Activated T-cell treated with anti-CD3 and anti-CD28 coated beads, Interleukin-2, amount 50 U/mL, for 4 hours (primary cell): ENCODE measurements around the gene HOXA11. TPM values are rescaled to one million over a fixed set of nuclear protein-coding genes. Genes with fewer than 3 reads are reported as not detected.

Experiments
- ATAC-seq, 2 donors: fragments of 200-7000 bp; cut with Tn5 transposase; one replicate each; pipeline ENCODE4 v1.10.0; 2021
- DNase-seq: peaks from one replicate; pipeline ENCODE4 v3.0.0-alpha.2; 2020
- H3K27me3 Mint-ChIP-seq: one replicate; pipeline ENCODE4 v1.8.0; 2021; ENCODE audit warnings: low read depth, mixed read lengths
- H3K36me3 Mint-ChIP-seq: one replicate; pipeline ENCODE4 v1.8.0; 2022; ENCODE audit warnings: mixed read lengths; ENCODE audit not compliant: insufficient read depth
- H3K4me1 Mint-ChIP-seq: one replicate; pipeline ENCODE4 v1.8.0; 2021; ENCODE audit warnings: low read depth, mixed read lengths
- H3K4me3 Mint-ChIP-seq: one replicate; pipeline ENCODE4 v1.8.0; 2021; ENCODE audit warnings: mild to moderate bottlenecking, moderate library complexity, mixed read lengths
- H3K9me3 Mint-ChIP-seq: one replicate; pipeline ENCODE4 v1.8.0; 2021; ENCODE audit warnings: mixed read lengths
- total RNA-seq, 3 donors: library from RNA; stranded (reverse); gene quantifications; one replicate each; pipeline ENCODE4 v1.2.1, GENCODE V29; 2021

Gene HOXA11
- total RNA-seq, 3 donors from 2014 or later: not detected

DNA sequence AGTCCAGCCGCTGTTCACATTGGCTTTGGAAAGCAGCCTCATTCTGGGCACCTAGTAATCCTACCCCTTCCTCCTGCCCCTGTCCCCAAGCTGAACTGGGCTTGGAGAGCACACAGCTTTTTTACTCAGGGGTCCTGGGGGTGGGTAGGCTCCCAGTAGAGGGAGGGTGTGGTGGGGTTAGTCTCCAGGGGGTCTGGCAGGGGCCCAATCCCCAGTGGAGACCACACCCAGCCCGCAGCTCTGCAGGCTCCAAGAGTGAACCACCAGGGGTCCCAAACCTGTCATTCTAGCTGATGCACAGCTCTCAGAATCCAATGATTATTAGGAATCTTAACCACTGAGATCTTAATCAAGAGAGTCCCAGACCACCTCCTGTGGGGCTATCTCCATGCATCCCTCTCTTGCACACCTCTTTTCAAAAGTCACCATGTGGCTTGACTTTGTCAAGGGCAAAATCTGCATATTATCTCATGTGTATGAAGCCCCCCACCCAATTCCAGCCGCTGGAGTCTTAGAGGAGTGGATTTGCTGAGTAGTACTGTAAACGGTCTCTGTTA, 2.7 kb downstream of the HOXA11 start:
- H3K36me3 Mint-ChIP-seq: no peaks in the 10 kb centered on the region
- peaks cover 30% of the 10 kb centered on the region for H3K4me1 Mint-ChIP-seq
- ATAC-seq: no peak
- no peak for DNase-seq
- H3K9me3 Mint-ChIP-seq: no peaks in the 10 kb centered on the region
- peaks cover 82% of the 10 kb centered on the region for H3K27me3 Mint-ChIP-seq
- no peak overlapping the region for H3K4me3 Mint-ChIP-seq

DNA sequence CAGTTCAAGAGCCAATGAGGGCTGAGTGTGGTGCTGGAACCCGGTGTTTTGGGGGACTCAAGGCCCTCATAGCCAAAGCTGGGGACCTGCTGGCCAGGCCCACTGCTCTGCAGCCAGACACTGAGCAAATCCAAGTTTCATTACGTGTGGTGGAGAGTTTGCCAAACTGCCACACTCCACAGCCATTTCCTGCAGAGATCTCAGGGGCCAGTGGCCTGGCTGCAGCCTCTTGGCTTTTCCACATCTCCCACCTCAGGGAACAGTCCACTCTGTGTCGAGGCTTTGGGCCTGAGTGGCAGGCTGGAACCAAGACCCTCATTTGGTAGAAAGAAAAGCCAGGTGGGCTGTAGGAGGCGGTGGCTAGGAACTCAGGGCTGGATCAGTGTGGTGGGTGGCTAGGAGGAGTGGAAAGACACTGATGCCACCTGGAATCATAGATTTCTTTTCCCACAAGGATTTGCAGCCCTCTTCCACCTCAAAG, 3.2 kb downstream of the HOXA11 start:
- Mint-ChIP-seq H3K36me3 (no peaks in the 10 kb centered on the region), H3K4me3 (no peak overlapping the region), H3K9me3 (no peaks in the 10 kb centered on the region), H3K4me1 (peaks cover 28% of the 10 kb centered on the region), H3K27me3 (peaks cover 81% of the 10 kb centered on the region)
- DNase-seq: no peak
- ATAC-seq: no peak

GRCh38 chr7:27180431-27181420, 4.3 kb downstream of the HOXA11 start:
- H3K4me1 Mint-ChIP-seq: peaks cover 22% of the 10 kb centered on the region
- H3K9me3 Mint-ChIP-seq: no peaks in the 10 kb centered on the region
- no peak for ATAC-seq
- no peak overlapping the region for H3K4me3 Mint-ChIP-seq
- no peaks in the 10 kb centered on the region for H3K36me3 Mint-ChIP-seq
- peaks cover 81% of the 10 kb centered on the region for H3K27me3 Mint-ChIP-seq
- DNase-seq: no peak

GRCh38 chr7:27179503-27180430, 5.3 kb downstream of the HOXA11 start:
- peak overlapping the region; percentile 0 for H3K4me3 Mint-ChIP-seq
- peaks cover 16% of the 10 kb centered on the region for H3K4me1 Mint-ChIP-seq
- H3K27me3 Mint-ChIP-seq: peaks cover 80% of the 10 kb centered on the region
- no peaks in the 10 kb centered on the region for H3K9me3 Mint-ChIP-seq
- ATAC-seq: peak; percentile 68 to 70
- peak; percentile 55 for DNase-seq
- H3K36me3 Mint-ChIP-seq: no peaks in the 10 kb centered on the region

- Mint-ChIP-seq H3K27me3 (peaks cover 80% of the 10 kb centered on the region), H3K4me1 (peaks cover 11% of the 10 kb centered on the region), H3K4me3 (no peak overlapping the region), H3K36me3 (no peaks in the 10 kb centered on the region), H3K9me3 (no peaks in the 10 kb centered on the region)
- DNase-seq (no peak), ATAC-seq (no peak)
Observed at GRCh38 chr7:27179030-27179429, 6.0 kb downstream of the HOXA11 start.

DNA sequence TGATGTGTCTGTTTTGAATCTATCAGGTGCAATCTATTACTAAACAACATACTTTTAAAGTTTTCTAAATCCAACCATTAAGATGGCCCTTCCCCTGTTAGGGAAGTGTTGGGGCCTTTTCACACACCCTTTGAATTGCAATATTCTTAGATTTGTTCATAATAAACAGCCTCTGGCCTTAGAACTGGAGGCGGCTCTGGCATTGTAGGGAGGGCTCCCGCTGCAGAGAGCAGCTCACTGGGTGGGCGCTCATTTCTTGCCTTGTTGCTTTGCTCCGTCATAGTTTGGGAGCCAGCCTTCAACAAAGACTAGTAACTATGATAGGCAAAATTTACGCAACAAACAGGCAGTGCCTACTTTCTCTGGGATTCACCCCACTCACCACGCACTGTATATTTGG, 6.7 kb downstream of the HOXA11 start:
- peaks cover 74% of the 10 kb centered on the region for H3K27me3 Mint-ChIP-seq
- no peak for ATAC-seq
- no peak for DNase-seq
- H3K9me3 Mint-ChIP-seq: no peaks in the 10 kb centered on the region
- H3K4me1 Mint-ChIP-seq: peaks cover 7% of the 10 kb centered on the region
- H3K4me3 Mint-ChIP-seq: no peak overlapping the region
- H3K36me3 Mint-ChIP-seq: no peaks in the 10 kb centered on the region

DNA sequence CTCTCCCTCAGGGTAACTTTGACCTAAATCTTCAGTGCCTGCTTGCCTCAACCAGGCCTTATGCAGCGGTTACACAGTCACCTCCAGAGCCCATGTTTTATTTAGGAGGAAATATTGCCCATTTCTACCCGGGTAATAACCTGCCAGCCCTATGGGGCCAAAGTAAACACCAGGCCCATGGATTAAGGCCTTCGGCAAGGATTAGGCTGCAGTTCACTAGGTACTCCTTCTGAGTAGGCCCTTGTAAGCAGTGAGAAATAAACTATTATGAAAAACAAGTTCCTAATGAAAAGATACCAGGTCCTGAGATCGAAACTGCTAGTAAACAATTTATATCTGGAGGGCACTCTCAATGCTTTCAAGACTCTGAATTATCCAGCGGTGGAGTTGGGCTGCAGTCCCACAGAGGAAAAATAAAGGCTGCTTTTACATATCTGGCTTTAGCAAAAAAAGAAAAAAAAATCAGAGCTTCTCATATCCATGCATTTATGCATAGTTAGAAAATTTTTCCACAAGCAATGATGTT, 7.2 kb downstream of the HOXA11 start:
- Mint-ChIP-seq H3K27me3 (peaks cover 72% of the 10 kb centered on the region), H3K36me3 (no peaks in the 10 kb centered on the region), H3K4me1 (peaks cover 7% of the 10 kb centered on the region), H3K4me3 (no peak overlapping the region), H3K9me3 (no peaks in the 10 kb centered on the region)
- ATAC-seq: no peak
- no peak for DNase-seq

- DNase-seq (no peak), ATAC-seq (no peak)
- Mint-ChIP-seq H3K36me3 (no peaks in the 10 kb centered on the region), H3K4me3 (no peak overlapping the region), H3K27me3 (peaks cover 69% of the 10 kb centered on the region), H3K9me3 (no peaks in the 10 kb centered on the region), H3K4me1 (peaks cover 9% of the 10 kb centered on the region)
Observed at GRCh38 chr7:27176962-27177794, 7.9 kb downstream of the HOXA11 start.

DNA sequence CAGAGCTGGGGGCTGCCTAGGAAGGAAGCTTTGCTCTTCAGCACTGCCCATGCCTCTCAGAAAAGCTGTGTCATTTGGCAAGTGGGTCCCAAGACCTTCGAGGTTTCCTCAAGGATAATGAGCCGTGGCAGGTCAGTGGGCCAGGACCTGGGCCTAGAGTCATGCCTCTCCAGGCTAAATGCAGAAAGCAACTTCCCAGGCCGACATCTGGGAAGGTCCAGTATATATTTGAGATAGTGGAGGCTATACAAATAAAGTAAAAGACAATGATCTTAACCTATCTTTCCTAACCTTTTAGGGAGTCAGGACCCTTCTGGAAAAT, 8.5 kb downstream of the HOXA11 start:
- Mint-ChIP-seq H3K27me3 (peaks cover 72% of the 10 kb centered on the region), H3K4me1 (peaks cover 15% of the 10 kb centered on the region), H3K4me3 (no peak overlapping the region), H3K9me3 (no peaks in the 10 kb centered on the region), H3K36me3 (no peaks in the 10 kb centered on the region)
- ATAC-seq (no peak), DNase-seq (no peak)

DNA sequence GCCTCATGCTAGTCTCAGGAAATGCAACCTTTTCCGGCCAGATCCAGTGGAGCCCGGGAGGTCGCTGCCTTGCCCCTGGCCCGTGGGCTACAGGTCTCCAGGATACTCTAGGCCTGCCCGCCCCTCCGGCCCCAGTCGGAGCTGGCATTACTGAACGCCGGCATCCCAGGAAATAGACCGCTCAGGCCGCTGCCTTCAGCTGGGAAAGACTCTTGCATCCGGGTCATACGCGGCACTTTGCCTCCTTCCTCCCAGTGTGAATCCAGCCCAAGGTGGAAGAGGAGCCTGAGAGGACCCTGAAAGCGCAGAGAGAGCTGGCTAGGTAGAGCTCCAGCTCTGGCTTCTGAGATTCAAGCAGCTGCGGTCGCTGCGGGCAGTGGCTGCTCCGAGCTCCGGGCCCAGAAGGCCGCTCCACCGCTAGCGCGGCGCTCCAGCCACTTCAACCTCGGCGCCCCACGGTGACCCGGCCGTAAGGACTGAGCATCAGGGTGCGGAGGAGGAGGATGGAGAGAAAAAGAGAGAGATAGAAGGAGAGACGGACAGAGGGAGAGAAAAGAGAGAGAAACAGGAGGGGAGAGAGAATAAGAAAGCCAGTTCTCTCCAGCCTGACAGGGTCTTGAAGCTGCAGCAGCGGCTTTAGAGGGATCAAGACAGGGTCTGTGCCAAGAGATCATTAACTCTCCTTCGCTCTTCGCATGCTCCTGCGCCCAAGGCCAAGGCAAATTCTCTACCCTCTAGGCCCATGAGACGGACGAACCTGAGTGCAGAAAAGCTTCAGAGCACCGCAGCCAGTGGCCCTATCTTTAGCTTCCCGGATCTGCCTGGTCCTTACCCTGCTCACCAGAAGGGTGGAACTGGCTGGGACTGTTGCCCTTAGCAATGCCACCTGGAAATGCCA, 9.2 kb downstream of the HOXA11 start:
- H3K36me3 Mint-ChIP-seq: no peaks in the 10 kb centered on the region
- ATAC-seq (no peak), DNase-seq (no peak)
- no peaks in the 10 kb centered on the region for H3K9me3 Mint-ChIP-seq
- H3K4me1 Mint-ChIP-seq: peaks cover 16% of the 10 kb centered on the region
- H3K4me3 Mint-ChIP-seq: no peak overlapping the region
- H3K27me3 Mint-ChIP-seq: peaks cover 74% of the 10 kb centered on the region

DNA sequence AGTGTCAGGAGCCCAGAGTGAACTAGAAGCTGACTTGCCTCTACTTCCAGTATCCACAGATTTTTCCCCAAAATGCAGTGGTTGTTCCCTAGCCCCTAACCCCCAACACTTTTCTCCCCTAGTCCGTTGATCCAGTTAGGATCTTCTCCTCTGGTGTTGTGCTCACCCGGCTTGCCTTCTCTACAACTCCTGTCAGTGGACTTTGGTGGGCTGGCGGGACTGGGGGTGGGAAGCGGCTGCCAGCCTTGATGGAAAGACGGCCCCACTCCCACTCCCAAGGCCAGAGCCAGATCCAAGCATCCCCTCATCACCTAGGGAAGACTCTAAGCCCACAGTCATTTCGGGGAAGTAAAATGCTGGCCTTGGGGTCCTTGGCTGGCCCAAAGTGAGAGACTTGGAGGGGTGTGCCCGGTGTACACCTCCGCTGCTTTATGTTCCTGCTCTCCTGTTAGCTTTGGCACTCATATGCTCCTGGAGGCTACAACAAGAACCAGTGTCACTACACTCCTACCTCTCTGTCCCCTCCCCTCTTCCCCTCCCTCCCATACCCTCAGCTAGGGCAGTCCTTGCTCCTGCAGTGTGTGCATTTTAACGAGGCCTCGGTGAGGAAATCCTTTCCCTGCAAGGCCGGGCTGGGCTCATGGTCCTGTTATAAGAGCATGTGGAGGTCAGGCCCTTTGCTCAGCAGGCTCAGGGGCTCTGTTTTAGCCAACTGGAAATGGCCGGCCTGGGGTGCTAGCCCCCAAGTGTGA, 10.0 kb downstream of the HOXA11 start:
- Mint-ChIP-seq H3K36me3 (no peaks in the 10 kb centered on the region), H3K4me1 (peaks cover 19% of the 10 kb centered on the region), H3K4me3 (peak overlapping the region; percentile 46), H3K27me3 (peaks cover 76% of the 10 kb centered on the region), H3K9me3 (no peaks in the 10 kb centered on the region)
- ATAC-seq (no peak), DNase-seq (no peak)
